H1 (cell line): ENCODE results near the gene TAS2R40. TPM values are rescaled to one million over a fixed set of nuclear protein-coding genes. Genes with fewer than 3 reads are reported as not detected.

Experiments used
- CTCF ChIA-PET: fragments of 300-600 bp; sonication (Branson Sonifier 250); formaldehyde crosslinking; loops from one replicate; lab custom pipeline; 2021; ENCODE audit not compliant: partially characterized antibody; lab: Charles Lee
- POLR2A ChIA-PET: fragments of 300-600 bp; sonication (Branson Sonifier 250); formaldehyde crosslinking; loops from one replicate; lab custom pipeline; 2021; ENCODE audit warnings: inconsistent platforms; ENCODE audit not compliant: partially characterized antibody; lab: Charles Lee
- DNase-seq, 2 experiments: peaks; one replicate each; pipeline versions ENCODE4 v3.0.0 to v3.0.0-alpha.2; 2010 to 2022; ENCODE audit warnings: low spot score in 2 of 2, low read depth in 1 of 2, mixed read lengths in 1 of 2
- FAIRE-seq: peaks from 2 replicates; lab custom pipeline; 2011; peaks lifted over from hg19 to GRCh38; lab: Jason Lieb, UNC
- H2AFZ ChIP-seq: 2 replicates; pipeline ENCODE4 v1.8.1; 2012; ENCODE audit warnings: low read length, inconsistent platforms
- H2AK5ac ChIP-seq: 2 replicates; pipeline ENCODE4 v1.6.1; 2013; ENCODE audit warnings: low read depth, low read length
- H2BK120ac ChIP-seq: replicated peaks from 2 replicates; pipeline ENCODE3; 2013; ENCODE audit warnings: low read depth, low read length, inconsistent platforms
- H2BK12ac ChIP-seq: 2 replicates; pipeline ENCODE4 v1.6.1; 2013; ENCODE audit warnings: low read depth, low read length
- H2BK15ac ChIP-seq: 2 replicates; pipeline ENCODE4 v1.6.1; 2013; ENCODE audit warnings: low read length
- H2BK20ac ChIP-seq: 2 replicates; pipeline ENCODE4 v1.6.1; 2013; ENCODE audit warnings: low read length
- H2BK5ac ChIP-seq: 2 replicates; pipeline ENCODE4 v1.6.1; 2013; ENCODE audit warnings: low read depth, low read length
- H3K14ac ChIP-seq: 2 replicates; pipeline ENCODE4 v1.6.1; 2013; ENCODE audit warnings: inconsistent platforms; ENCODE audit not compliant: insufficient read length
- H3K18ac ChIP-seq: 2 replicates; pipeline ENCODE4 v1.6.1; 2013; ENCODE audit warnings: low read length; ENCODE audit errors: extremely low read depth
- H3K23ac ChIP-seq: 2 replicates; pipeline ENCODE4 v1.6.1; 2013; ENCODE audit warnings: inconsistent platforms; ENCODE audit not compliant: insufficient read length
- H3K23me2 ChIP-seq: 2 replicates; pipeline ENCODE4 v1.6.1; 2013; ENCODE audit warnings: low read depth, low read length
- H3K27ac ChIP-seq: 2 replicates; pipeline ENCODE4 v1.6.1; 2011; ENCODE audit warnings: low read depth, low read length, inconsistent platforms
- H3K27me3 ChIP-seq, 4 experiments: replicated peaks in 1 of 4; 1 replicate in 1 of 4; 2 replicates in 3 of 4; pipeline versions ENCODE4 v1.6.1 to v1.8.1; 2011 to 2013; ENCODE audit warnings: low read length in 3 of 4, mild to moderate bottlenecking in 3 of 4, inconsistent platforms in 2 of 4, mixed read lengths in 2 of 4, moderate library complexity in 1 of 4; ENCODE audit not compliant: control insufficient read depth in 3 of 4, insufficient read depth in 3 of 4; ENCODE audit errors: extremely low read depth in 1 of 4
- H3K36me3 ChIP-seq, 4 experiments: 2 replicates each; pipeline versions ENCODE4 v1.6.1 to v1.8.1; 2011 to 2013; ENCODE audit warnings: mild to moderate bottlenecking in 4 of 4, low read length in 3 of 4, moderate library complexity in 2 of 4, control low read depth in 1 of 4, inconsistent platforms in 1 of 4; ENCODE audit not compliant: insufficient read depth in 4 of 4, control insufficient read depth in 2 of 4
- H3K4ac ChIP-seq: replicated peaks from 2 replicates; pipeline ENCODE3; 2013; ENCODE audit warnings: low read length, low read depth, mixed read lengths, inconsistent platforms; ENCODE audit not compliant: insufficient read length
- H3K4me1 ChIP-seq, 4 experiments: replicated peaks in 1 of 4; 1 replicate in 1 of 4; 2 replicates in 3 of 4; pipeline versions ENCODE4 v1.6.1 to v1.8.1; 2011 to 2013; ENCODE audit warnings: low read length in 3 of 4, inconsistent platforms in 2 of 4, mixed read lengths in 1 of 4; ENCODE audit not compliant: insufficient read depth in 4 of 4, control insufficient read depth in 3 of 4
- H3K4me2 ChIP-seq, 2 experiments: 2 replicates each; pipeline versions ENCODE4 v1.6.1 to v1.8.1; 2011 to 2013; ENCODE audit warnings: low read depth in 2 of 2, low read length in 2 of 2, control low read depth in 1 of 2, inconsistent platforms in 1 of 2, mild to moderate bottlenecking in 1 of 2; ENCODE audit not compliant: insufficient read depth in 1 of 2
- H3K4me3 ChIP-seq, 4 experiments: fragments of 200-600, 300-600 bp in 1 of 4; sonication (generic), shearing (Covaris generic), sonication (Bioruptor Twin) in 1 of 4; 2 replicates each; pipeline versions ENCODE4 v1.5.1 to v1.8.1; 2011 to 2016; ENCODE audit warnings: low read length in 4 of 4, low read depth in 3 of 4, control low read depth in 2 of 4, inconsistent platforms in 2 of 4, mild to moderate bottlenecking in 2 of 4, mixed read lengths in 1 of 4, moderate library complexity in 1 of 4; ENCODE audit not compliant: insufficient read depth in 2 of 4; ENCODE audit errors: extremely low read depth in 1 of 4
- H3K56ac ChIP-seq: replicated peaks from 2 replicates; pipeline ENCODE3; 2013; ENCODE audit warnings: low read depth, mild to moderate bottlenecking, mixed read lengths, low read length, inconsistent platforms; ENCODE audit not compliant: insufficient read length
- H3K79me1 ChIP-seq: 2 replicates; pipeline ENCODE4 v1.6.1; 2013; ENCODE audit warnings: low read depth, low read length, control low read depth
- H3K79me2 ChIP-seq, 2 experiments: 2 replicates each; pipeline versions ENCODE4 v1.6.1 to v1.8.1; 2012 to 2013; ENCODE audit warnings: low read length in 2 of 2, mild to moderate bottlenecking in 2 of 2, inconsistent platforms in 1 of 2; ENCODE audit not compliant: insufficient read depth in 2 of 2, control insufficient read depth in 1 of 2
- H3K9ac ChIP-seq, 4 experiments: replicated peaks in 1 of 4; 1 replicate in 1 of 4; 2 replicates in 3 of 4; pipeline versions ENCODE4 v1.6.1 to v1.8.1; 2011 to 2013; ENCODE audit warnings: low read depth in 3 of 4, low read length in 3 of 4, control low read depth in 2 of 4, mild to moderate bottlenecking in 2 of 4, moderate library complexity in 2 of 4, inconsistent platforms in 1 of 4; ENCODE audit errors: extremely low read depth in 1 of 4
- H3K9me3 ChIP-seq, 2 experiments: 2 replicates each; pipeline versions ENCODE4 v1.6.1 to v1.8.1; 2012 to 2013; ENCODE audit warnings: mild to moderate bottlenecking in 2 of 2, moderate library complexity in 2 of 2, control low read depth in 1 of 2, inconsistent platforms in 1 of 2, low read depth in 1 of 2, low read length in 1 of 2, mixed read lengths in 1 of 2; ENCODE audit not compliant: insufficient read depth in 2 of 2
- H4K20me1 ChIP-seq, 2 experiments: replicated peaks in 1 of 2; 2 replicates each; pipeline versions ENCODE3 to v1.8.1; 2011 to 2013; ENCODE audit warnings: inconsistent platforms in 2 of 2, low read length in 2 of 2, mild to moderate bottlenecking in 1 of 2; ENCODE audit not compliant: insufficient read depth in 2 of 2, control insufficient read depth in 1 of 2
- H4K5ac ChIP-seq: 2 replicates; pipeline ENCODE4 v1.6.1; 2013; ENCODE audit warnings: low read length, low read depth, mixed read lengths, inconsistent platforms; ENCODE audit not compliant: insufficient read length
- H4K8ac ChIP-seq: 2 replicates; pipeline ENCODE4 v1.8.0; 2013; ENCODE audit warnings: mild to moderate bottlenecking, moderate library complexity, low read length, inconsistent platforms; ENCODE audit not compliant: insufficient read depth; ENCODE audit errors: extremely low read depth
- H4K91ac ChIP-seq: replicated peaks from 2 replicates; pipeline ENCODE3; 2013; ENCODE audit warnings: low read length, mixed read lengths, inconsistent platforms; ENCODE audit not compliant: insufficient read length
- CTBP2 ChIP-seq: IDR thresholded peaks from 2 replicates; pipeline ENCODE4 v1.7.0; 2011; ENCODE audit warnings: borderline replicate concordance, mild to moderate bottlenecking, moderate library complexity, mixed read lengths, low read length; ENCODE audit not compliant: insufficient read depth, insufficient read length
- MAX ChIP-seq: IDR thresholded peaks from 2 replicates; pipeline ENCODE4 v1.6.1; 2012; ENCODE audit warnings: inconsistent platforms
- POLR2AphosphoS5 ChIP-seq: IDR thresholded peaks from 2 replicates; pipeline ENCODE4 v1.6.1; 2011; ENCODE audit warnings: low read depth, low read length
- SP4 ChIP-seq: IDR thresholded peaks from 2 replicates; pipeline ENCODE4 v1.6.1; 2012; ENCODE audit warnings: low read length, inconsistent platforms
- USF2 ChIP-seq: IDR thresholded peaks from 2 replicates; pipeline ENCODE4 v1.6.1; 2011; ENCODE audit warnings: low read length, improper control_type of control experiment
- WGBS, 2 experiments: shearing (Covaris generic) in 1 of 2; methylation state at CpG; one replicate each; pipeline versions ENCODE4 v1.1.6 to v1.1.7; 2013 to 2015; ENCODE audit warnings: low lambda C conversion rate in 2 of 2, mixed read lengths in 2 of 2, inconsistent platforms in 1 of 2, low coverage in 1 of 2, missing lambda C conversion rate in 1 of 2; ENCODE audit not compliant: insufficient replicate concordance in 2 of 2, insufficient coverage in 1 of 2, insufficient read length in 1 of 2; ENCODE audit errors: extremely low coverage in 1 of 2, missing lambda C conversion rate in 1 of 2; 5-methylcytosine and 5-hydroxymethylcytosine counted together
- polyA plus RNA-seq, 7 experiments: library from polyadenylated mRNA; depleted of rRNA in 3 of 7; stranded (reverse) in 5 of 7; unstranded in 2 of 7; fragments of >200 nt in 5 of 7; fragments of 200-250 nt in 2 of 7; gene quantifications; 1 replicate in 5 of 7; 2 replicates in 1 of 7; 4 replicates in 1 of 7; pipeline versions ENCODE4 v1.2.1 to v1.2.3, GENCODE V29; 2011 to 2013; ENCODE audit warnings: missing spikeins in 2 of 7, mixed read lengths in 2 of 7
- total RNA-seq: library from RNA; stranded (reverse); fragmentation: NEBNext Ultra II Directional; extraction: Animal tissue kit (Norgen Biotek cat#: 25700); gene quantifications from 2 replicates; pipeline ENCODE4 v1.2.1, GENCODE V29; 2021

The TAS2R40 gene
- total and polyA plus RNA-seq, 2 of the 8 experiments (the other 6 are each of a cell fraction or from before 2014, with no cell fraction given) = not detected

GRCh38 chr7:143205560-143206293, 16.1 kb upstream of the TAS2R40 start:
- Histone ChIP-seq H2AK5ac (no peak overlapping the region), H3K18ac (no peak overlapping the region), H2BK20ac (no peak overlapping the region), H4K91ac (no peak overlapping the region), H3K4me3 (no peak overlapping the region), H2BK12ac (no peak overlapping the region), H2BK120ac (no peak overlapping the region), H4K20me1 (no peaks in the 10 kb centered on the region), H3K4me1 (0 out of 7 replicates have a peak, but pooled peaks cover 0 to 3% (median 0%) of the 10 kb centered on the region in 4 experiments), H3K36me3 (no peaks in the 10 kb centered on the region), H3K9me3 (no peaks in the 10 kb centered on the region), H2AFZ (peak overlapping the region; percentile 65; the same call in 1 of the 2 replicates), H3K14ac (no peak overlapping the region), H3K79me2 (no peaks in the 10 kb centered on the region), H3K23ac (no peak overlapping the region), H3K56ac (no peak overlapping the region), H3K79me1 (no peaks in the 10 kb centered on the region)
- 93% methylated on average over 13 of the region's 13 CpGs; no CpG with 5 or more reads in 1 of the 2 experiments for WGBS, 2 experiments
- no peak for FAIRE-seq
- POLR2A ChIA-PET = no interaction called here
- DNase-seq = no peak
- TF ChIP-seq CTBP2 (no peak), SP4 (no peak), MAX (no peak), USF2 (no peak), POLR2AphosphoS5 (no peak)
- TF ChIP-seq, all 59 proteins: peak for 0
- Histone ChIP-seq H3K27me3 (no peaks in the 10 kb centered on the region), H3K27ac (no peak overlapping the region), H3K4me2 (no peak overlapping the region), H2BK5ac (no peak overlapping the region), H3K9ac (no peak overlapping the region), H3K23me2 (no peaks in the 10 kb centered on the region), H4K8ac (no peak overlapping the region), H3K4ac (no peak overlapping the region), H2BK15ac (no peak overlapping the region), H4K5ac (no peak overlapping the region)
- CTCF ChIA-PET = interaction anchor here (1.0 kb wide), 1 partner anchor 203 kb away, joined by 3 read pairs; no protein-coding TSS in a partner anchor
